ENCODE measurements around the gene DAP.
"Not testable (repeated sequence)": the region's sequence is repeated elsewhere in the genome, so short reads cannot be mapped to it uniquely, and the experiment has no call there.

Gene DAP

DNA sequence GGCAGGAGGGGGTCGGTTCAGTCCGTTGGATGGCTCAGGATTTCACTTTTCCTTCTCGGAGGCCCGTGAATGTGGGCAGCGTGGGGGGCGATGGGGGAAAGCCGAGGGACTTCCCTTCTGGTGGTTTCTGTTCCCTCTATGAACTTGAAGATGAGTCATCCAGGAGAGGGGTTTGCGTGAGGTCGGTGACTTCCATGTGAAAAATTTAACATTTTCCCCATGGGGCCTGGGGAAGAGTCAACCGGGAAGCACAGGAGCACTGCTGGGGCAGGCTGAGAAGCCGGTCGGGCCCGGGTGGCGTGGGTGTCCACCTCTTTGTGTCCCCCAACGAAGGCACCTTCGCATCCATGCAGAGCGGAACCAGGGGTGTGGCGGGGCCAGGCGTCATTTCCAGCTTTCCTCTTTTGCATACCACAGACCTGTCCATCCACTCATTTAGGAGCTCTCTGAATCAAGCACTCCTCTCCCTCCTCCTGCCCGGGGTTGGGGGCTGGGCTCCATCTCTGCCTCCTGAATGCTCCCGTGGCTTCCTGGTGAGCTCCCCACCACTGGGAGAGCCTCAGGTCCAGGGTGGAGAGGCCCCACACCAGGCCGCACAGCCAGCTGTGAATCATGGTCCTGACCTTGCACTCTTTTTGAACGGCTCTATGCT, 128.8 kb downstream of the DAP start:
- no peak overlapping the region for H3K27ac ChIP-seq (ENCODE audit: low read depth, low read length)
- no CpG with 5 or more reads among the region's 23 CpGs for WGBS (ENCODE audit: extremely low coverage, insufficient coverage, insufficient read length)
- no peaks in the 10 kb centered on the region for H3K9me3 ChIP-seq (ENCODE audit: insufficient read depth, low read depth, low read length)
- no peak overlapping the region for H3K9ac ChIP-seq (ENCODE audit: low read length)
- no peak overlapping the region for H3K23ac ChIP-seq (ENCODE audit: low read length)
- no peak overlapping the region for H2BK120ac ChIP-seq (ENCODE audit: insufficient read depth, low read length, poor library complexity)
- H3K27me3 ChIP-seq (ENCODE audit: insufficient read depth, low read length) = no peaks in the 10 kb centered on the region
- no peak overlapping the region for H2AK5ac ChIP-seq (ENCODE audit: low read length)
- H3K79me2 ChIP-seq (ENCODE audit: control insufficient read depth, insufficient read depth, low read length, poor library complexity) = no peaks in the 10 kb centered on the region
- peaks cover 0 to 4% of the 10 kb centered on the region in 2 experiments for H3K4me1 ChIP-seq (ENCODE audit: control insufficient read depth in 1 of 2, insufficient read depth in 2 of 2, low read length in 2 of 2)
- no peak overlapping the region for H4K8ac ChIP-seq (ENCODE audit: low read depth, low read length)
- peak overlapping the region; percentile 40 for H3K18ac ChIP-seq (ENCODE audit: low read length)
- H3K14ac ChIP-seq (ENCODE audit: low read length) = no peak overlapping the region
- H3K4me2 ChIP-seq (ENCODE audit: low read length) = no peak overlapping the region
- no peak overlapping the region for H4K91ac ChIP-seq (ENCODE audit: low read depth, low read length)
- peak overlapping the region; percentile 2 for H4K12ac ChIP-seq (ENCODE audit: low read depth, low read length)
- no peak overlapping the region for H2AFZ ChIP-seq (ENCODE audit: insufficient read depth, low read length, poor library complexity)
- no peaks in the 10 kb centered on the region for H3K79me1 ChIP-seq (ENCODE audit: low read length)
- H2BK5ac ChIP-seq (ENCODE audit: low read depth, low read length, poor library complexity) = no peak overlapping the region
- H2BK12ac ChIP-seq (ENCODE audit: low read length) = no peak overlapping the region
- no peak overlapping the region for H3K4me3 ChIP-seq (ENCODE audit: low read depth, low read length)
- H3K4ac ChIP-seq (ENCODE audit: low read depth, low read length) = no peak overlapping the region
- DNase-seq = peak; percentile 46 to 47
- no peaks in the 10 kb centered on the region for H3K36me3 ChIP-seq (ENCODE audit: control insufficient read depth in 1 of 2, insufficient read depth in 2 of 2, low read length in 2 of 2)

DNA sequence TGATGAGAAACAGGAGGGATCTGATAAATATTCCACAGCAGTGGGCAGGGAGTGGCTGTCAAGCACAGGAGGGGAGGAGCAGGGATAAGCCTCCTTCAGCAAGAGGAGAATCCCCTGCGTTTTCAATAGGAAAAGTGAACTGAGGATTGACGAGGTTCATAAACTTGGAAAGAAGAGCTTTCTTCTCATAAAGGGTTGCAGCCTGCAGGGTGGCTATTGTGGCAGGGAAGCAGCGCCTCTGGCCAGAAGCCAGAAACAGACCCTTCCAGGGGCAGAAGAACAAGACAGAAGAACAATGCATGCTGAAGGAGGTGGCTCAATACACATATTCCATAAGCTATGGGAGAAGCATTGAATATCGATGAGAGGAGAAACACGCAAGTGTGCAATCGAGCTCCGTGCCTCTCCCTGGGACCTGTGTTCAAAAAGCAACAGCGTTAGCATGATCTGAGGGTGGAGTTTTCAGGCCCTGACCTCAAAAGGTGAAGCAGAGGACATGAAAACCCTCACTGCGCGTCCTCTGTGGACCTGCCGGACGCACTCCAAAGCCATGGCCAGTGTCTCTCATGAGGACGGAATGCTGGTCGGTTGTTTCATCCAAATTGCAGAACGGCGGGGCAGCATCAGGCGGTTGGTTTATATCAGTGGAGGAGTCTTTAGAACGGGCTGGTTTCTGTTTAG, 129.6 kb downstream of the DAP start:
- no peaks in the 10 kb centered on the region for H3K79me2 ChIP-seq (ENCODE audit: control insufficient read depth, insufficient read depth, low read length, poor library complexity)
- H3K18ac ChIP-seq (ENCODE audit: low read length) = no peak overlapping the region
- H3K4me2 ChIP-seq (ENCODE audit: low read length) = no peak overlapping the region
- H3K14ac ChIP-seq (ENCODE audit: low read length) = no peak overlapping the region
- H3K23ac ChIP-seq (ENCODE audit: low read length) = no peak overlapping the region
- no peak overlapping the region for H2AFZ ChIP-seq (ENCODE audit: insufficient read depth, low read length, poor library complexity)
- no peak for DNase-seq
- no peak overlapping the region for H2BK12ac ChIP-seq (ENCODE audit: low read length)
- H3K36me3 ChIP-seq (ENCODE audit: control insufficient read depth in 1 of 2, insufficient read depth in 2 of 2, low read length in 2 of 2) = no peaks in the 10 kb centered on the region
- H3K9ac ChIP-seq (ENCODE audit: low read length) = no peak overlapping the region
- no peak overlapping the region for H4K12ac ChIP-seq (ENCODE audit: low read depth, low read length)
- H3K4me1 ChIP-seq (ENCODE audit: control insufficient read depth in 1 of 2, insufficient read depth in 2 of 2, low read length in 2 of 2) = peaks cover 0 to 5% of the 10 kb centered on the region in 2 experiments
- H3K4ac ChIP-seq (ENCODE audit: low read depth, low read length) = no peak overlapping the region
- H2BK5ac ChIP-seq (ENCODE audit: low read depth, low read length, poor library complexity) = no peak overlapping the region
- H2AK5ac ChIP-seq (ENCODE audit: low read length) = no peak overlapping the region
- H2BK120ac ChIP-seq (ENCODE audit: insufficient read depth, low read length, poor library complexity) = no peak overlapping the region
- no peaks in the 10 kb centered on the region for H3K27me3 ChIP-seq (ENCODE audit: insufficient read depth, low read length)
- no peak overlapping the region for H3K27ac ChIP-seq (ENCODE audit: low read depth, low read length)
- H3K79me1 ChIP-seq (ENCODE audit: low read length) = no peaks in the 10 kb centered on the region
- no peaks in the 10 kb centered on the region for H3K9me3 ChIP-seq (ENCODE audit: insufficient read depth, low read depth, low read length)
- no peak overlapping the region for H3K4me3 ChIP-seq (ENCODE audit: low read depth, low read length)
- WGBS (ENCODE audit: extremely low coverage, insufficient coverage, insufficient read length) = no CpG with 5 or more reads among the region's 18 CpGs
- H4K8ac ChIP-seq (ENCODE audit: low read depth, low read length) = no peak overlapping the region
- no peak overlapping the region for H4K91ac ChIP-seq (ENCODE audit: low read depth, low read length)

DNA sequence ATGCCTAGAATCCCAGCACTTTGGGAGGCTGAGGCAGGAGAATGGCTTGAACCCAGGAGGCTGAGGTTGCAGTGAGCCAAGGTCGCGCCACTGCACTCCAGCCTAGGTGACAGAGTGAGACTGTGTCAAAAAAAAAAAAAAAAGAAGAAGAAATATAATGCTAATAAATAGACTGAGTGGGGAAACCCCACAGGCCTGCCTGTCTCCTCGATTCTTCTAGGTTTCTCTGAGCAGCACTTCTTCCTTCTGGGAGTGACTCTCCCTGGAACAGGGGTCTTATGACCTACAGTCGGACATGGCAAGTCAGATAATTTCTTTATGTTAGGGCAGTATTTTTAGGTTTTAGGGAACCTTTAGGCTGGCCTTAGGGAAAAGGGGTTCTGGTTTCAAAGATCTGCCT, 130.3 kb downstream of the DAP start:
- H3K36me3 ChIP-seq (ENCODE audit: control insufficient read depth in 1 of 2, insufficient read depth in 2 of 2, low read length in 2 of 2); H3K9me3 ChIP-seq (ENCODE audit: insufficient read depth, low read depth, low read length); H2BK5ac ChIP-seq (ENCODE audit: low read depth, low read length, poor library complexity); H3K27ac ChIP-seq (ENCODE audit: low read depth, low read length); H4K8ac ChIP-seq (ENCODE audit: low read depth, low read length); H4K91ac ChIP-seq (ENCODE audit: low read depth, low read length); H3K79me2 ChIP-seq (ENCODE audit: control insufficient read depth, insufficient read depth, low read length, poor library complexity); H2AK5ac ChIP-seq (ENCODE audit: low read length); H3K4me3 ChIP-seq (ENCODE audit: low read depth, low read length); H3K79me1 ChIP-seq (ENCODE audit: low read length); H3K27me3 ChIP-seq (ENCODE audit: insufficient read depth, low read length); H3K9ac ChIP-seq (ENCODE audit: low read length); H3K14ac ChIP-seq (ENCODE audit: low read length); H2AFZ ChIP-seq (ENCODE audit: insufficient read depth, low read length, poor library complexity); H3K18ac ChIP-seq (ENCODE audit: low read length); H3K4me1 ChIP-seq (ENCODE audit: control insufficient read depth in 1 of 2, insufficient read depth in 2 of 2, low read length in 2 of 2); H2BK12ac ChIP-seq (ENCODE audit: low read length); H2BK120ac ChIP-seq (ENCODE audit: insufficient read depth, low read length, poor library complexity); H3K4me2 ChIP-seq (ENCODE audit: low read length); H3K23ac ChIP-seq (ENCODE audit: low read length); H4K12ac ChIP-seq (ENCODE audit: low read depth, low read length); H3K4ac ChIP-seq (ENCODE audit: low read depth, low read length): not testable (repeated sequence)
- WGBS (ENCODE audit: extremely low coverage, insufficient coverage, insufficient read length) = no CpG with 5 or more reads among the region's 4 CpGs
- DNase-seq = peak in 1 of 2 donors; percentile 7

DNA sequence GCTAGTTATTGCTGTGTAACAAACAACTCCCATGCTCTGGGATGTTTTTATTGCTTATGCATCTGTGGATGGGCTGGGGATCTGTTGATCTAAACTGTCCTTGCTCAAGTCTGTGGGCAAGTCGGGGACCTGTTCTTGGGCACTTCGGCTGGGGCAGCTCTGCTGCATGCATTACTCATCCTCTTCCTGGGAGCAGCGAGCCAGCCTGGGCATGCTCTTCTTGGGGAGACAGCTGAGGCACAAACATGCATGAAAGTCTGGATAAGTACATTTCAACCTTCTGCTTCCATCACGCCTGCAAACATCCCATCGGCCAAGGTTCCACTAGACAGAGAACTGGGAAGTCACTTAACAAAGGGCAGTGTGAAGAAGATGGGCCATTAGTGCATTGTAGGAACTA, 130.9 kb downstream of the DAP start:
- Histone ChIP-seq H3K9me3 (ENCODE audit: insufficient read depth, low read depth, low read length) (no peaks in the 10 kb centered on the region), H3K14ac (ENCODE audit: low read length) (no peak overlapping the region), H3K23ac (ENCODE audit: low read length) (no peak overlapping the region), H2BK5ac (ENCODE audit: low read depth, low read length, poor library complexity) (no peak overlapping the region), H2AFZ (ENCODE audit: insufficient read depth, low read length, poor library complexity) (no peak overlapping the region), H3K79me1 (ENCODE audit: low read length) (no peaks in the 10 kb centered on the region), H2BK12ac (ENCODE audit: low read length) (no peak overlapping the region), H4K8ac (ENCODE audit: low read depth, low read length) (no peak overlapping the region), H3K18ac (ENCODE audit: low read length) (no peak overlapping the region), H2AK5ac (ENCODE audit: low read length) (no peak overlapping the region), H3K9ac (ENCODE audit: low read length) (no peak overlapping the region), H3K4me1 (ENCODE audit: control insufficient read depth in 1 of 2, insufficient read depth in 2 of 2, low read length in 2 of 2) (peaks cover 0 to 5% of the 10 kb centered on the region in 2 experiments), H3K27ac (ENCODE audit: low read depth, low read length) (no peak overlapping the region), H3K4ac (ENCODE audit: low read depth, low read length) (no peak overlapping the region), H3K79me2 (ENCODE audit: control insufficient read depth, insufficient read depth, low read length, poor library complexity) (no peaks in the 10 kb centered on the region), H3K4me2 (ENCODE audit: low read length) (no peak overlapping the region), H3K4me3 (ENCODE audit: low read depth, low read length) (no peak overlapping the region), H4K12ac (ENCODE audit: low read depth, low read length) (no peak overlapping the region), H3K36me3 (ENCODE audit: control insufficient read depth in 1 of 2, insufficient read depth in 2 of 2, low read length in 2 of 2) (peaks cover 0 to 3% of the 10 kb centered on the region in 2 experiments), H4K91ac (ENCODE audit: low read depth, low read length) (no peak overlapping the region), H3K27me3 (ENCODE audit: insufficient read depth, low read length) (no peaks in the 10 kb centered on the region), H2BK120ac (ENCODE audit: insufficient read depth, low read length, poor library complexity) (no peak overlapping the region)
- DNase-seq = no peak
- WGBS (ENCODE audit: extremely low coverage, insufficient coverage, insufficient read length) = no CpG with 5 or more reads among the region's 5 CpGs

Data from trophoblast cell (in vitro differentiated cells and primary cell).